Astrocyte of the cerebellum (primary cell): ENCODE results near the gene OPTN.
A peak's percentile ranks its signal among the peaks of the same experiment; 100 is the strongest.
"Not testable (repeated sequence)": the region's sequence is repeated elsewhere in the genome, so short reads cannot be mapped to it uniquely, and the experiment has no call there.

Experiments used
- DNase-seq: peaks from one replicate; pipeline ENCODE4 v3.0.0-alpha.2; 2011; ENCODE audit warnings: low read depth
- H3K4me3 ChIP-seq: 2 replicates; pipeline ENCODE4 v1.5.1; 2011; ENCODE audit warnings: mild to moderate bottlenecking, low read depth, low read length, moderate library complexity
- CTCF ChIP-seq: IDR thresholded peaks from 2 replicates; pipeline ENCODE4 v1.5.1; 2012; ENCODE audit warnings: low read length, low read depth, moderate library complexity, mild to moderate bottlenecking; ENCODE audit errors: missing control alignments
- in situ Hi-C: cut with HindIII; loops from 2 replicates; pipeline ENCODE4 v1.10.0; 2017; ENCODE audit warnings: low sequenced_read_pairs

Gene OPTN

GRCh38 chr10:13099666-13100348 is at the start of gene OPTN:
OPTN (plus strand) TSS chr10:13100163; CDS start chr10:13109123, 8,960 bp downstream.
- H3K4me3 ChIP-seq = peak within 1 kb of the TSS; percentile 83
- DNase-seq = peak; percentile 48
- in situ Hi-C loops = no loop called here
- TF ChIP-seq CTCF = peak; percentile 43

- H3K4me3 ChIP-seq = no peak overlapping the region
- TF ChIP-seq CTCF = no peak
- DNase-seq = no peak
- in situ Hi-C loops = loop anchor here (25.0 kb wide), 1 partner anchor 839 kb away; no protein-coding TSS in a partner anchor
Measured at GRCh38 chr10:13051126-13051694, 48.8 kb upstream of the OPTN start.

- not testable (repeated sequence) for DNase-seq, H3K4me3 ChIP-seq
- in situ Hi-C loops = loop anchor here (25.0 kb wide), 1 partner anchor 841 kb away; no protein-coding TSS in a partner anchor
Measured at GRCh38 chr10:13053208-13053607, 46.8 kb upstream of the OPTN start.

DNA sequence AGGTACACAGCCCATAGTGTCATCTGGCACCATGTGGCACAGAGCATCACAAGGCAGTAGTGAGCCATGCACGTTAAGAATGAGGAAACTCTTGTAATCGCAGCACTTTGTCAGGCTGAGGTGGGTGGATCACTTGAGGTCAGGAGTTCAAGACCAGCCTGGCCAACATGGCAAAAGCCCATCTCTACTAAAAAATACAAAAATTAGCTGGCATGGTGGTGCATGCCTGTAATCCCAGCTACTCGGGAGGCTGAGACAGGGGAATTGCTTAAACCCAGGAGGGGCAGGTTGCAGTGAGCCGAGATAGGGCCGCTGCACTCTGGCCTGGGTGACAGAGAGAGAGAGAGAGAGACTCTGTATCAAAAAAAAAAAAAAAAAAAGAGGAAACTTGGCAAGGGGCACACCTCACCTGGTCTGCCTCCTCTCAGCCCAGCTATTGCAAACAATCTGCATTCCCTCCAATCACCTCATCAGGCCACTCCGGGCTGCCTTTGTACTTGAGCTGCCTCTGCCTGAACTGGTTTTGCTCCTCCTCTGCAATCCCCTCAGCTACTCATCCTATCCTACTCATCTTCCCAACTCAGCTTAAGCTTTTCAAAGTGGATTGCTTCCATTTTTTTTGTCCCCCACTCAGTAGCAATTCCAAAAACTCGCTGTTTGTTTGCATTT is 46.0 kb upstream of the OPTN start:
- DNase-seq = no peak
- TF ChIP-seq CTCF = no peak
- in situ Hi-C loops = loop anchor here (25.0 kb wide), 1 partner anchor 842 kb away; no protein-coding TSS in a partner anchor
- H3K4me3 ChIP-seq = no peak overlapping the region

GRCh38 chr10:13054844-13055243 is 45.1 kb upstream of the OPTN start:
- TF ChIP-seq CTCF = no peak
- no peak for DNase-seq
- no peak overlapping the region for H3K4me3 ChIP-seq
- in situ Hi-C loops = loop anchor here (25.0 kb wide), 1 partner anchor 843 kb away; no protein-coding TSS in a partner anchor

- peak; percentile 55 for TF ChIP-seq CTCF
- DNase-seq = no peak
- H3K4me3 ChIP-seq = no peak overlapping the region
- in situ Hi-C loops = loop anchor here (25.0 kb wide), 1 partner anchor 844 kb away; no protein-coding TSS in a partner anchor
Measured at GRCh38 chr10:13056456-13057077, 43.4 kb upstream of the OPTN start.
